Thoracic aorta (tissue), 2 donors: ENCODE measurements around the gene BCL2. TPM values are rescaled to one million over a fixed set of nuclear protein-coding genes. Genes with fewer than 3 reads are reported as not detected.

Experiments
- ATAC-seq: fragments of 150-250 bp; one replicate; pipeline ENCODE4 v1.8.0; 2017; ENCODE audit warnings: low read depth; ENCODE audit not compliant: insufficient number of reproducible peaks, low FRiP score
- DNase-seq: peaks from one replicate; pipeline ENCODE4 v3.0.0-alpha.2; 2020; ENCODE audit warnings: low spot score
- H3K27ac ChIP-seq, 2 donors: fragments of 200-600 bp; sonication (generic); 1 replicate in 1 of 2; 2 replicates in 1 of 2; pipeline ENCODE4 v1.5.1; 2016; ENCODE audit warnings: mild to moderate bottlenecking in 2 of 2, moderate library complexity in 2 of 2
- H3K27me3 ChIP-seq: fragments of 200-600 bp; sonication (generic); replicated peaks from 2 replicates; pipeline ENCODE4 v1.6.0; 2016; ENCODE audit warnings: mild to moderate bottlenecking; ENCODE audit not compliant: insufficient read depth
- H3K36me3 ChIP-seq: fragments of 200-600 bp; sonication (generic); one replicate; pipeline ENCODE4 v1.5.1; 2016
- H3K4me1 ChIP-seq, 2 donors: fragments of 200-600 bp; sonication (generic); 1 replicate in 1 of 2; 2 replicates in 1 of 2; pipeline versions ENCODE4 v1.5.1 to v1.6.0; 2016; ENCODE audit warnings: low read depth in 2 of 2, mild to moderate bottlenecking in 1 of 2; ENCODE audit not compliant: control insufficient read depth in 1 of 2
- H3K4me3 ChIP-seq: fragments of 200-600 bp; sonication (generic); 2 replicates; pipeline ENCODE4 v1.5.1; 2016; ENCODE audit warnings: mild to moderate bottlenecking
- H3K9me3 ChIP-seq: fragments of 200-600 bp; sonication (generic); 2 replicates; pipeline ENCODE4 v1.5.1; 2016
- total RNA-seq, 2 donors: library from RNA; depleted of rRNA; stranded (reverse); fragments of >200 nt; gene quantifications; one replicate each; pipeline versions ENCODE4 v1.1.0 to v1.2.3, GENCODE V29; 2016
- TF ChIP-seq, protein P1 (sequence below): fragments of 200-600 bp; sonication (generic); IDR thresholded peaks from one replicate; pipeline ENCODE4 v1.5.1; 2019; ENCODE audit warnings: antibody characterized with exemption

Gene BCL2
- total RNA-seq, 2 donors from 2014 or later, result 22.9 to 29.3 TPM

DNA sequence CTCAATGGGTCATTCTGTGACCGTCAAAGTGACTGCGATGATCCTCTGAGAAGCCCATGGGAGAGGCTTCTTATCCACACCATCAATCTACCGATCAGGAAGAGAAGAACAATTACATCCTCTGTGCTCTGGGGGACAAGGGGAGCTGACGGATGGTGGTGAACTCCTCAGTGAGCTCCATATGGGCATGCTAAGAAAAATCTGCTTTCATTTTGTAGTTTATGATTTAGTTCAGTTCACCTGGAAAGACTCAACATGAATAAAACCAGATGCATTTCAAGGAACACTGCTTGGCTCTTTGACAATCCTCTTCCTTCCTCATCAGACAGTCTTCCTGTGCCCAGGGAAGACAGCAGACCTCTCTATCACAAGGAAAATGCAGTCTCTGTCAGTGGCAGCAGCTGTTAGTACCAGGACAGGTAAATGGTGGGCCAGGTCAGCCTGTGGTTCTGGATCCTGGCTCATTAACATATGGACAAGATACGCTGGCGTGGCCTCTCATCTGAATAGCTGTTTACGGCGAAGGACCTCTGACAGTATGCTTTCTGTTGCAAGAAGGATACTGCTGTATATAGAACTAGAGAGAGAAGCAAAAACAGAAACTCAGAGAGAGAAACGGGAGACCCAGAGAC lies 176.9 kb downstream of the BCL2 start:
- Histone ChIP-seq H3K27me3 (no peaks in the 10 kb centered on the region), H3K27ac (no peak overlapping the region), H3K36me3 (no peaks in the 10 kb centered on the region), H3K4me1 (peaks cover 11 to 34% of the 10 kb centered on the region in 2 donors), H3K9me3 (no peaks in the 10 kb centered on the region), H3K4me3 (no peak overlapping the region)
- ATAC-seq, result no peak
- no peak for DNase-seq
- TF ChIP-seq, protein P1, sequence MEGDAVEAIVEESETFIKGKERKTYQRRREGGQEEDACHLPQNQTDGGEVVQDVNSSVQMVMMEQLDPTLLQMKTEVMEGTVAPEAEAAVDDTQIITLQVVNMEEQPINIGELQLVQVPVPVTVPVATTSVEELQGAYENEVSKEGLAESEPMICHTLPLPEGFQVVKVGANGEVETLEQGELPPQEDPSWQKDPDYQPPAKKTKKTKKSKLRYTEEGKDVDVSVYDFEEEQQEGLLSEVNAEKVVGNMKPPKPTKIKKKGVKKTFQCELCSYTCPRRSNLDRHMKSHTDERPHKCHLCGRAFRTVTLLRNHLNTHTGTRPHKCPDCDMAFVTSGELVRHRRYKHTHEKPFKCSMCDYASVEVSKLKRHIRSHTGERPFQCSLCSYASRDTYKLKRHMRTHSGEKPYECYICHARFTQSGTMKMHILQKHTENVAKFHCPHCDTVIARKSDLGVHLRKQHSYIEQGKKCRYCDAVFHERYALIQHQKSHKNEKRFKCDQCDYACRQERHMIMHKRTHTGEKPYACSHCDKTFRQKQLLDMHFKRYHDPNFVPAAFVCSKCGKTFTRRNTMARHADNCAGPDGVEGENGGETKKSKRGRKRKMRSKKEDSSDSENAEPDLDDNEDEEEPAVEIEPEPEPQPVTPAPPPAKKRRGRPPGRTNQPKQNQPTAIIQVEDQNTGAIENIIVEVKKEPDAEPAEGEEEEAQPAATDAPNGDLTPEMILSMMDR, result no peak

DNA sequence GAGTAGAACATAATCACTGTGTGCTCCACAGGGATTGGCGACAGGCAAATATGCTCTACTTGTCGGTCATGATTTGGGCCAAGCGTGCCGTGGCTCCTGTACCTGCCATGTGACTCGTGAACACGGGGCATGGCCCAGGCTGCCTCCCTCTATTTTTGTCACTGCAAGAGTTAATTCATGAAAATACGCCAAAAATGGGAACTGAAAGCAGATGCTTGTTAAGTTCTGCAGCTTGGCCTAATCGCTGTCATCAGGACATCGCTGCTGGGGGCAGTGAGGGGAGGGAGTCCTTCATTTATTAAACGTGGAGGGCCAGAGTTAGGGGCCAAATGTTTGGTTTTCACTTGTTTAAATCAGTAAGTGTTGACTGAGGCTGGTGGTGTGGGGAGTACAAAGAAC lies 177.8 kb downstream of the BCL2 start:
- Histone ChIP-seq H3K36me3 (no peaks in the 10 kb centered on the region), H3K4me1 (peaks cover 11 to 26% of the 10 kb centered on the region in 2 donors), H3K27ac (no peak overlapping the region), H3K9me3 (no peaks in the 10 kb centered on the region), H3K4me3 (no peak overlapping the region), H3K27me3 (no peaks in the 10 kb centered on the region)
- DNase-seq (no peak), ATAC-seq (no peak)
- TF ChIP-seq, protein P1, result no peak

DNA sequence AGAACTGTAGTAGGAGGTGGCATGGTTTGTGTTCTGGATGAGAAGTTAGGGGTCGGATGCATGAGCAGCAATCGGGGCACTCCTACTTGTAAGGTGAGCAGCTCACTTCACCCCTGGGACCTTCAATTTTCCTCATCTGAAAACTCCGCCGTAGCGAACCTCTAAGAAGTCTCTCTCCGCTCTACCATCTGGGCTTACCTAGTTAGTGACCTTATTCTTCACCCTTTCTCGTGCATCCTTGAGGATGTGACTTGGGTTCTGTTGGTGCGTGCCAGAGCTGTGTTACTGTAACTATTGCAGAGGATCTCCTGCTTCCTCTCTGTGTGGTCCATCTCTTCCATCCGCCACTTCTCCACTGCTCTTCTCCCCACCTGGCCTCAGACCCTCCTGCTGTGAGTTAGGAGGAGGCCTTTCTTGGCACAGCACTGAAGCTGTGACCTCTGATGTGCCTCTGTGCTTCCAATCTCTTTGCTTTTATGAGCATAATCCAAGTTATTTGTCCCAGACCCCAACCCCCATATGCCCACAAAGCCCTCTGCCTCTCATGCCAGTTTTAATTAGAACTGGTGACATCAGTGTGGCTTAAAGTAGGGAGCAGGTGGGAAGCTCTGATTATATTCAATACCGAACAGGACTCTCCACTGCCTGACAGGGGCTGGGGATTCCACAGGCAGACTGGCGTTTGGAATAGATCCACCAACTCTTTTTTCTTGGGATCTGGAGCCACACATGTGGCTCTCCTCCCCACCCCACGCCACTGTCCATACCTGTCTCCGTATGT lies 178.4 kb downstream of the BCL2 start:
- peaks cover 6 to 20% of the 10 kb centered on the region in 2 donors for H3K4me1 ChIP-seq
- H3K36me3 ChIP-seq, result no peaks in the 10 kb centered on the region
- no peaks in the 10 kb centered on the region for H3K27me3 ChIP-seq
- no peak for ATAC-seq
- TF ChIP-seq, protein P1, result no peak
- H3K27ac ChIP-seq, result no peak overlapping the region
- no peak for DNase-seq
- H3K9me3 ChIP-seq, result no peaks in the 10 kb centered on the region
- no peak overlapping the region for H3K4me3 ChIP-seq

- Histone ChIP-seq H3K4me1 (peaks cover under 1 to 8% of the 10 kb centered on the region in 2 donors), H3K9me3 (no peaks in the 10 kb centered on the region), H3K36me3 (no peaks in the 10 kb centered on the region), H3K4me3 (no peak overlapping the region), H3K27ac (no peak overlapping the region), H3K27me3 (no peaks in the 10 kb centered on the region)
- ATAC-seq, result no peak
- TF ChIP-seq, protein P1, result no peak
- no peak for DNase-seq
These were observed 179.5 kb downstream of the BCL2 start for GRCh38 chr18:63140038-63140450.

GRCh38 chr18:63138436-63139340 lies 180.9 kb downstream of the BCL2 start:
- peak overlapping the region; percentile 34 for H3K4me3 ChIP-seq
- TF ChIP-seq, protein P1, result no peak
- H3K27ac ChIP-seq, result no peak overlapping the region
- H3K4me1 ChIP-seq, result no peaks in the 10 kb centered on the region
- no peaks in the 10 kb centered on the region for H3K36me3 ChIP-seq
- H3K27me3 ChIP-seq, result no peaks in the 10 kb centered on the region
- no peak for ATAC-seq
- DNase-seq, result no peak
- no peaks in the 10 kb centered on the region for H3K9me3 ChIP-seq
